GM23338 (cell line): ENCODE data around the gene FAM53A.

Experiments used
- POLR2AphosphoS5 ChIP-seq: IDR thresholded peaks from 2 replicates; pipeline ENCODE4 v1.6.1; 2016; ENCODE audit warnings: antibody characterized with exemption, low read depth
- TF ChIP-seq, protein P1 (sequence below), 2 experiments: fragments of 200-600 bp in 1 of 2; sonication (generic) in 1 of 2; conservative IDR thresholded peaks; 2 replicates each; pipeline versions ENCODE4 v1.5.1 to v1.6.1; 2016 to 2017; ENCODE audit warnings: antibody characterized with exemption in 2 of 2, low read depth in 2 of 2, mild to moderate bottlenecking in 2 of 2, moderate library complexity in 1 of 2
- TF ChIP-seq, protein P2 (sequence below): IDR thresholded peaks from one replicate; pipeline ENCODE4 v1.6.1; 2018; ENCODE audit warnings: antibody characterized with exemption; ENCODE audit not compliant: unreplicated experiment

DNA sequence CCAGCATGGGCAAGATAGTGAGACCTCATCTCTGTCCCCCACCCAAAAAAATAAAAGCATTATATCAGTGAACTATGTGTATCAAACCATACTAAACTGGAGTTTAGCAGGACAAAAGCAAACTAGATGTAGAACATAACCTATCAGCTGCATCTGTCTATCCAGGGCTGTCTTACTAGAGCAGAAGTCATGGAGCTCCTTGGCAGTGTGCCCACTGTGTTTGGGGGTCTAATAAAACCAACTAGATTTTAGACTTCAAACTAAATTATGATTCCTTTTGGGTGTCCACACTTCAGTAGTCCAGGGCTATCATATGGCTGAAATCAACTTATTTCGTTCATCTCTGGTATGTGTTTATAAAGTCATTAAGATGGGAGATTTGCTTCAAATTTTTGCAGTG is 19.8 kb upstream of the FAM53A start:
- no peak for TF ChIP-seq POLR2AphosphoS5
- TF ChIP-seq, protein P1, sequence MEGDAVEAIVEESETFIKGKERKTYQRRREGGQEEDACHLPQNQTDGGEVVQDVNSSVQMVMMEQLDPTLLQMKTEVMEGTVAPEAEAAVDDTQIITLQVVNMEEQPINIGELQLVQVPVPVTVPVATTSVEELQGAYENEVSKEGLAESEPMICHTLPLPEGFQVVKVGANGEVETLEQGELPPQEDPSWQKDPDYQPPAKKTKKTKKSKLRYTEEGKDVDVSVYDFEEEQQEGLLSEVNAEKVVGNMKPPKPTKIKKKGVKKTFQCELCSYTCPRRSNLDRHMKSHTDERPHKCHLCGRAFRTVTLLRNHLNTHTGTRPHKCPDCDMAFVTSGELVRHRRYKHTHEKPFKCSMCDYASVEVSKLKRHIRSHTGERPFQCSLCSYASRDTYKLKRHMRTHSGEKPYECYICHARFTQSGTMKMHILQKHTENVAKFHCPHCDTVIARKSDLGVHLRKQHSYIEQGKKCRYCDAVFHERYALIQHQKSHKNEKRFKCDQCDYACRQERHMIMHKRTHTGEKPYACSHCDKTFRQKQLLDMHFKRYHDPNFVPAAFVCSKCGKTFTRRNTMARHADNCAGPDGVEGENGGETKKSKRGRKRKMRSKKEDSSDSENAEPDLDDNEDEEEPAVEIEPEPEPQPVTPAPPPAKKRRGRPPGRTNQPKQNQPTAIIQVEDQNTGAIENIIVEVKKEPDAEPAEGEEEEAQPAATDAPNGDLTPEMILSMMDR (conservative IDR thresholded peaks at IDR 0.05; ENCODE audit: low read depth in 2 of 2): no peak
- TF ChIP-seq, protein P2, sequence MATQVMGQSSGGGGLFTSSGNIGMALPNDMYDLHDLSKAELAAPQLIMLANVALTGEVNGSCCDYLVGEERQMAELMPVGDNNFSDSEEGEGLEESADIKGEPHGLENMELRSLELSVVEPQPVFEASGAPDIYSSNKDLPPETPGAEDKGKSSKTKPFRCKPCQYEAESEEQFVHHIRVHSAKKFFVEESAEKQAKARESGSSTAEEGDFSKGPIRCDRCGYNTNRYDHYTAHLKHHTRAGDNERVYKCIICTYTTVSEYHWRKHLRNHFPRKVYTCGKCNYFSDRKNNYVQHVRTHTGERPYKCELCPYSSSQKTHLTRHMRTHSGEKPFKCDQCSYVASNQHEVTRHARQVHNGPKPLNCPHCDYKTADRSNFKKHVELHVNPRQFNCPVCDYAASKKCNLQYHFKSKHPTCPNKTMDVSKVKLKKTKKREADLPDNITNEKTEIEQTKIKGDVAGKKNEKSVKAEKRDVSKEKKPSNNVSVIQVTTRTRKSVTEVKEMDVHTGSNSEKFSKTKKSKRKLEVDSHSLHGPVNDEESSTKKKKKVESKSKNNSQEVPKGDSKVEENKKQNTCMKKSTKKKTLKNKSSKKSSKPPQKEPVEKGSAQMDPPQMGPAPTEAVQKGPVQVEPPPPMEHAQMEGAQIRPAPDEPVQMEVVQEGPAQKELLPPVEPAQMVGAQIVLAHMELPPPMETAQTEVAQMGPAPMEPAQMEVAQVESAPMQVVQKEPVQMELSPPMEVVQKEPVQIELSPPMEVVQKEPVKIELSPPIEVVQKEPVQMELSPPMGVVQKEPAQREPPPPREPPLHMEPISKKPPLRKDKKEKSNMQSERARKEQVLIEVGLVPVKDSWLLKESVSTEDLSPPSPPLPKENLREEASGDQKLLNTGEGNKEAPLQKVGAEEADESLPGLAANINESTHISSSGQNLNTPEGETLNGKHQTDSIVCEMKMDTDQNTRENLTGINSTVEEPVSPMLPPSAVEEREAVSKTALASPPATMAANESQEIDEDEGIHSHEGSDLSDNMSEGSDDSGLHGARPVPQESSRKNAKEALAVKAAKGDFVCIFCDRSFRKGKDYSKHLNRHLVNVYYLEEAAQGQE: no peak
